Mesendoderm (in vitro differentiated cells): Measurements from ENCODE around the gene WDR46.

Source experiments
- DNase-seq: peaks from one replicate; pipeline ENCODE4 v3.0.0; 2013
- H2AK5ac ChIP-seq: 2 replicates; pipeline ENCODE4 v1.6.1; 2013; ENCODE audit warnings: low read length, inconsistent platforms
- H2BK120ac ChIP-seq: 2 replicates; pipeline ENCODE4 v1.6.1; 2013; ENCODE audit warnings: low read depth, mild to moderate bottlenecking, low read length, moderate library complexity, mixed read lengths
- H2BK15ac ChIP-seq: replicated peaks from 2 replicates; pipeline ENCODE4 v1.6.1; 2013; ENCODE audit warnings: low read depth, mild to moderate bottlenecking, moderate library complexity
- H2BK5ac ChIP-seq: 2 replicates; pipeline ENCODE4 v1.6.1; 2013; ENCODE audit warnings: low read length, inconsistent platforms
- H3K18ac ChIP-seq: 2 replicates; pipeline ENCODE4 v1.6.1; 2013; ENCODE audit warnings: mild to moderate bottlenecking, low read length, mixed read lengths
- H3K23ac ChIP-seq: one replicate; pipeline ENCODE4 v1.6.1; 2013; ENCODE audit warnings: low read length
- H3K27ac ChIP-seq: 2 replicates; pipeline ENCODE4 v1.5.1; 2013; ENCODE audit warnings: low read depth, mild to moderate bottlenecking, inconsistent platforms, low read length, moderate library complexity
- H3K27me3 ChIP-seq: 2 replicates; pipeline ENCODE4 v1.6.1; 2013; ENCODE audit warnings: low read length, control low read depth, mild to moderate bottlenecking, inconsistent platforms; ENCODE audit not compliant: insufficient read depth, poor library complexity
- H3K36me3 ChIP-seq: 2 replicates; pipeline ENCODE4 v1.6.1; 2013; ENCODE audit warnings: low read length, inconsistent platforms; ENCODE audit not compliant: control insufficient read depth, insufficient read depth
- H3K4ac ChIP-seq: one replicate; pipeline ENCODE4 v1.6.1; 2013; ENCODE audit warnings: low read depth, mild to moderate bottlenecking, low read length, moderate library complexity
- H3K4me1 ChIP-seq: 2 replicates; pipeline ENCODE4 v1.6.1; 2013; ENCODE audit warnings: low read depth, low read length, inconsistent platforms; ENCODE audit not compliant: control insufficient read depth
- H3K4me2 ChIP-seq: 2 replicates; pipeline ENCODE4 v1.6.1; 2013; ENCODE audit warnings: low read length
- H3K4me3 ChIP-seq: 2 replicates; pipeline ENCODE4 v1.5.1; 2013; ENCODE audit warnings: mild to moderate bottlenecking, low read length
- H3K56ac ChIP-seq: one replicate; pipeline ENCODE4 v1.6.1; 2013; ENCODE audit warnings: low read length
- H3K79me1 ChIP-seq: 2 replicates; pipeline ENCODE4 v1.6.1; 2013; ENCODE audit warnings: low read length, inconsistent platforms
- H3K79me2 ChIP-seq: 2 replicates; pipeline ENCODE4 v1.6.1; 2013; ENCODE audit warnings: mild to moderate bottlenecking, low read length; ENCODE audit not compliant: control insufficient read depth, insufficient read depth
- H3K9ac ChIP-seq: 2 replicates; pipeline ENCODE4 v1.6.1; 2013; ENCODE audit warnings: low read length, inconsistent platforms
- H4K5ac ChIP-seq: one replicate; pipeline ENCODE4 v1.6.1; 2013; ENCODE audit warnings: low read length
- H4K8ac ChIP-seq: one replicate; pipeline ENCODE4 v1.6.1; 2013; ENCODE audit warnings: low read depth, mild to moderate bottlenecking, control low read depth, low read length, moderate library complexity
- WGBS: extraction: QIAGEN DNeasy Blood & Tissue Kit; methylation state at CpG from one replicate; pipeline ENCODE4 v1.1.7; 2013; ENCODE audit warnings: low lambda C conversion rate, missing lambda C conversion rate; ENCODE audit not compliant: insufficient coverage; ENCODE audit errors: extremely low coverage; 5-methylcytosine and 5-hydroxymethylcytosine counted together

WDR46 gene

DNA sequence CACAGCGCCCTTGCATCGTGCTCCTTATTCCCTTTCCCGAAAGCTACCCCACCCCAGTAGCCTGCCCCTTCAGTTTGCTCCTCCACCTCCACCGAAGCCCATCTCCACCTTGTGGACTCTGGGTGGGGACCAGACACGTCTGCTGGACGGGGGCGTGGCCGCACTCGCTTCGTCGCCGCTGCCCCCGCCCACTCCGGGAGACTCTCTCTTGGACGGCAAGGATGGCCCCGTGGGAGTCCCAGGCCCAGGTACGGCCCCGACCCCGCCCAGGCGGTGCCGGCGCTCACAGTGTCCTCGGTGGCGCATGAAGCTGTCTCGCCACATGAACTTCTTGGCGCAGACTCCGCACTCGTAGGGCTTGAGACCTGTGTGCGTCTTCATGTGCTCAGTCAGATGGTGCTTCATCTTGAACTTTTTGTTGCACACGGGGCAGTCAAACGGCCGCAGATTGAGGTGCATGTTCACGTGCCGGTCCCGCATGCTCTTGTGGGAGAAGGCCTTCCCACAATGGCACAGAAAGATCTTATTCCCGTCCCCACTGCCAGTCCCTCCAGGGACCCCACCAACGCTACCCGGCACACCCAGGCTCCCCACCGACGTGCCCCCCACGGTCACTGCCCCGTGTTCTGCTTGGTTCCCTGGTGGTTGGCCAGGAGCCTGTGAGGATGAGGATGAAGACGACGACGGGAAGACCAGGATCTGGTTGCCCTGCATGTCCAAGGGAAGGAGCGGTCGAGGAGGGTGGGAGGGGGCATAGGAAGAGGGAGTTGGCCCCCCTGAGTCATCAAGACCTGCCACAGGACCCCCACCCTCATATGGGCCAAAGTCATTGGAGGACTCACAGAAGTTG, 26.1 kb upstream of the WDR46 start:
- H3K27ac ChIP-seq, result no peak overlapping the region
- WGBS, result no CpG with 5 or more reads among the region's 47 CpGs
- H3K27me3 ChIP-seq, result no peaks in the 10 kb centered on the region

DNA sequence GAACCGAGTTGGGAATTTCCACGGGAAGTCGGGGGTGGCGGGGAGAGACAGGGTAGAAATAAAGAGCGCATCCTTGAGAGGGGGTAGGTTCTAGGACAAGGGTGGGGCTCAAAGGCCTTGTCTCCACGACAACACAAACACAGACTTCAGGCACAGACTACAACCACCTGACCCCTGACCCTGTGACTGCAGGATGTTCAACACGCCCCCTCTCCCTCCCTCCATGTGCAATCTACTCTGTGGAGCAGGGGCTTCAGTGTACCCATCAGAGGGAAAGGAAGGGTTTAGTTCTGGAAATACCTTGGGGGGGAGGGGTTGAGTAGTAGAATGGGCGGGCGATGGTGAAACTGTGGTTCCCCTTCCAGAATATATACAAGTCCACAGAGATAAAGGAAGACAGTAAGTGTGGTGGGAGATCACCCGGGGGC, 25.5 kb upstream of the WDR46 start:
- Histone ChIP-seq H3K79me2 (peaks cover under 1% of the 10 kb centered on the region), H3K79me1 (peaks cover 4% of the 10 kb centered on the region), H3K23ac (no peak overlapping the region), H2BK120ac (no peak overlapping the region), H2AK5ac (no peak overlapping the region), H4K5ac (no peak overlapping the region), H3K4me2 (peak overlapping the region; percentile 35), H2BK5ac (no peak overlapping the region), H2BK15ac (no peak overlapping the region), H3K4ac (no peak overlapping the region), H3K56ac (peak overlapping the region; percentile 3), H3K27me3 (no peaks in the 10 kb centered on the region), H3K36me3 (peaks cover 2% of the 10 kb centered on the region), H4K8ac (no peak overlapping the region), H3K27ac (no peak overlapping the region), H3K18ac (no peak overlapping the region), H3K4me3 (no peak overlapping the region), H3K9ac (peak overlapping the region; percentile 24), H3K4me1 (peaks cover 2% of the 10 kb centered on the region)
- DNase-seq, result peak; percentile 93
- no CpG with 5 or more reads among the region's 10 CpGs for WGBS

More for the DNA sequence above, 26.1 kb upstream of the WDR46 start:
- Histone ChIP-seq H2BK120ac (no peak overlapping the region), H3K18ac (no peak overlapping the region), H3K36me3 (peaks cover 5% of the 10 kb centered on the region), H3K4me2 (peak overlapping the region; percentile 35), H3K4me1 (peaks cover 2% of the 10 kb centered on the region), H4K5ac (no peak overlapping the region), H3K23ac (peak overlapping the region; percentile 15), H3K79me2 (peaks cover 6% of the 10 kb centered on the region), H2BK15ac (no peak overlapping the region), H3K79me1 (peaks cover 6% of the 10 kb centered on the region), H2AK5ac (no peak overlapping the region), H3K9ac (peak overlapping the region; percentile 51), H3K4me3 (no peak overlapping the region), H4K8ac (no peak overlapping the region), H3K56ac (peak overlapping the region; percentile 79), H3K4ac (no peak overlapping the region), H2BK5ac (no peak overlapping the region)
- DNase-seq, result peak; percentile 57

DNA sequence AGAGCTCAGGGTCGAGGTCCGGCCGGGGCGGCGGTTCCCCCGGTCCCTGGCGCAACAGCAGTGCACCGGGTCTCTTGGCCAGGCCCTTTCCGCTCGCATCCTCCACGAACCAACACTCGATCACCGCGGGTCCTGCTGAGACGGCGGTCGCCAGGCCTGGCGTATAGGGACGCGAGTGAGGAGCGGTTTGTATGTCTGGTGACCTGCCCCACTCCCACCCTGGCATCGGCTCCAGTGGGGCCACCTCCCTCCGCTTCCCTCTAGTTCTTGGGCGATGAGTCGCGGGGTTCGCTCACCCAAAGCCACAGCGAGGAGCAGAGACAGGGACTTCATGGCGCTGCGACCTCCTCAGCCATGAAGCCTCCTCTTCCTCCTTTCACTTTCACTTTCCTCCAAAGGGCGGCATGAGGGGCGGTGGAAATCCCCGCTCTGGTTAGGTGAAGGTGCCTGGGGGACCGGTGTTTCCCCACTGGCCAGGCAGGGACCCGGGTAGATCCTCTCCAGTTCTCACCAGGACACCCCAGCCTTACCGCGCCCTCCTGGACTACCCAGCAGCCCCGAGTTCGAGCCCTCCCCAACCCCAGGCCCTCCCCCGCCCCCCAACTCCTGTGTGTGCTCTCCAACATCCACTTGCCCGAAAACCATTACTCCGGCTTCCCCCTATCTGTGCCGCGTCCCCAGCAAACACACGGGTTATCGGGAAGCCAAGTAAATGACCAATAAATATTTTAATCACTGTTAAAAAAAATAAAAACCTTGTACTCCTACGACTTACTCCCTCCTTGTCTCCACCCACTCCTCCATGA, 24.9 kb upstream of the WDR46 start, which contains the start of gene TAPBP:
Gene TAPBP (minus strand): TSS at position 370 of the 806 bp plus-strand sequence. CDS start 37 bp downstream, at position 333.
- no peak within 1 kb of the TSS for H3K27ac ChIP-seq
- H3K4me2 ChIP-seq, result peak within 1 kb of the TSS; percentile 63
- no peaks in the 10 kb centered on the region for H3K36me3 ChIP-seq
- no peak within 1 kb of the TSS for H4K8ac ChIP-seq
- peak; percentile 55 for DNase-seq
- H2BK120ac ChIP-seq, result no peak within 1 kb of the TSS
- H4K5ac ChIP-seq, result no peak within 1 kb of the TSS
- H3K9ac ChIP-seq, result peak within 1 kb of the TSS; percentile 62
- H3K4me1 ChIP-seq, result peaks cover 2% of the 10 kb centered on the region
- H3K79me1 ChIP-seq, result no peaks in the 10 kb centered on the region
- no peak within 1 kb of the TSS for H2BK5ac ChIP-seq
- H3K56ac ChIP-seq, result peak within 1 kb of the TSS; percentile 91
- peak within 1 kb of the TSS; percentile 7 for H3K23ac ChIP-seq
- H2BK15ac ChIP-seq, result no peak within 1 kb of the TSS
- H3K27me3 ChIP-seq, result no peaks in the 10 kb centered on the region
- no peaks in the 10 kb centered on the region for H3K79me2 ChIP-seq
- peak within 1 kb of the TSS; percentile 1 for H3K18ac ChIP-seq
- no CpG with 5 or more reads among the region's 47 CpGs for WGBS
- H3K4me3 ChIP-seq, result peak within 1 kb of the TSS; percentile 35
- no peak within 1 kb of the TSS for H3K4ac ChIP-seq
- no peak within 1 kb of the TSS for H2AK5ac ChIP-seq

DNA sequence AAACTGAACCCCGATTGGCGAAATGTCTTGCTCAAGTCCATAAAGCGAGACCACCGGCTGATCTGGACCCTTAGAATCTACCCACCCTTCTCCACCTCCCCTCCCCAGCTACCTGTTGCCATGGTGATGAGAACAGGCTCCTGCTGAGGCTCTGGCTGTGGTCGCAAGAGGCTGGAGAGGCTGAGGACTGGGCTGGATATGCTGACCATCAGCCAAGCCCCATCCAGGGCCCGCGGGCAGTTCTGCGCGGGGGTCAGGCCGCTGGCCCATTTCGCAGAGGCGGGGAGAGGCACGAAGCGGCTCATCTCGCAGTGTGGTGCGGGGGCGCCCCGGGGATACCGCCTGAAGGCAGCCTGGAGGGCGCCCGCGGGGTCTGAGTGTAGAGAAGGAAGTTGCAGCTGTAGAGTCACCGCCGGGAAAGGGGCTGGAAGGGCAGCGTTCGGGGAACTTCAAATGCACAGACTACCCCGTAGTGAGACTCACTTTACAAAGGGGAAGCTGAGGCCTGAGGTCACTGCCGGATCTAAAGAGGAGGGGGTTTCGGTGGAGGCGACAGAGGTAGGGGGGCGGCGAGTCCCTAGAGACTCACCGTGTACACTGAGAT, 24.2 kb upstream of the WDR46 start:
- Histone ChIP-seq H3K79me2 (no peaks in the 10 kb centered on the region), H3K79me1 (no peaks in the 10 kb centered on the region), H3K4me1 (peaks cover 2% of the 10 kb centered on the region), H2BK15ac (no peak overlapping the region), H3K4me2 (peak overlapping the region; percentile 63), H4K5ac (no peak overlapping the region), H3K36me3 (no peaks in the 10 kb centered on the region), H3K27me3 (no peaks in the 10 kb centered on the region), H3K27ac (no peak overlapping the region), H4K8ac (no peak overlapping the region), H3K9ac (peak overlapping the region; percentile 62), H3K4ac (no peak overlapping the region), H2AK5ac (no peak overlapping the region), H3K4me3 (peak overlapping the region; percentile 35), H2BK120ac (no peak overlapping the region), H2BK5ac (no peak overlapping the region), H3K18ac (peak overlapping the region; percentile 1), H3K56ac (peak overlapping the region; percentile 91), H3K23ac (peak overlapping the region; percentile 7)
- WGBS, result no CpG with 5 or more reads among the region's 33 CpGs
- DNase-seq, result peak; percentile 75

DNA sequence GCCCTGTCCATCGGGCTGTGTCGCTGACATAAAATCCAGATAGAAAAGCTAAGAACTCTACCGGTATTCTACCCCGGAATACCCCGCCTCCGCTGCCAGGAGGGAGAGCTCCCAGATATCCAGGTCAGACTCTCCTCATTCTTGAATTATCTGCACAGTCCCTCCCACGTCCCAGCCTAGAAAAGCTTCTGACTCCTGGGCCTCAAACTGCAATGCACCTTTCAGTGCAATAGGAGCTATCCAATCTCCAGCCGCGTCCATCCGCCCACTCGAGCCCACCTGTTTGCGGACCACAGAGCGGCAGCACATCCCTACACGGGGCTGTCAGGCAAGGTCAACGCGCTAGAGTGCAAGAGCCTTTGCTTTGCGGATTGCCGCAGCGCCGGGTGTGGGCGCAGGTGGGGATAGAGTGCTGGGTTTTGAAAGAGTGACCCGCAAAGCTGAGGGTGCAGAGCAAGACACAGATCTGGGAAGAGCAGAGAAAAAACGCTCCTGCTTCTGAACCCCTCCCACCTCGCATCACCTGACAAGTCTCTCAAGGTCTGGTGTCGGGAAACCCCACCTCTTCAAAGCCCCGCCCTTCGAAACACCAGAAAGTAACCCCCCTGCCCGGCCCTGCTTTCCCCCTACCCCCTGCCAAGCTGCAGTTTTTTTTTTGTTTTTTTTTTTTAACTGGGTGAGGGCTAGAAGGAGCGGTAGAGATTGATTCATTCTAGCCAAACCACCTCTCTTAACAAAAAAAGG, 23.5 kb upstream of the WDR46 start:
- Histone ChIP-seq H3K9ac (peak overlapping the region; percentile 62), H2BK5ac (no peak overlapping the region)

More for the DNA sequence above, 23.5 kb upstream of the WDR46 start:
- peak overlapping the region; percentile 91 for H3K56ac ChIP-seq
- H3K18ac ChIP-seq, result peak overlapping the region; percentile 1
- H3K27me3 ChIP-seq, result no peaks in the 10 kb centered on the region
- no peaks in the 10 kb centered on the region for H3K36me3 ChIP-seq
- H3K27ac ChIP-seq, result no peak overlapping the region
- no peak overlapping the region for H4K8ac ChIP-seq
- peak overlapping the region; percentile 32 for H3K4me3 ChIP-seq
- no peaks in the 10 kb centered on the region for H3K79me2 ChIP-seq
- H4K5ac ChIP-seq, result no peak overlapping the region
- no peak overlapping the region for H2BK120ac ChIP-seq
- H3K23ac ChIP-seq, result no peak overlapping the region
- H3K4me1 ChIP-seq, result peaks cover 2% of the 10 kb centered on the region
- DNase-seq, result peak; percentile 95
- H2BK15ac ChIP-seq, result no peak overlapping the region
- no CpG with 5 or more reads among the region's 29 CpGs for WGBS
- H3K4me2 ChIP-seq, result peak overlapping the region; percentile 88
- no peak overlapping the region for H2AK5ac ChIP-seq
- H3K4ac ChIP-seq, result no peak overlapping the region
- H3K79me1 ChIP-seq, result no peaks in the 10 kb centered on the region
